GM23338 (cell line): ENCODE results near the gene HEXA.

ENCODE experiments used
- EZH2 ChIP-seq: fragments of 200-600 bp; sonication (generic); IDR thresholded peaks from one replicate; pipeline ENCODE4 v1.8.0; 2017; ENCODE audit warnings: antibody characterized with exemption, mild to moderate bottlenecking, low read depth; ENCODE audit not compliant: unreplicated experiment
- EZH2phosphoT487 ChIP-seq: fragments of 200-600 bp; sonication (generic); IDR thresholded peaks from one replicate; pipeline ENCODE4 v1.8.1; 2018; ENCODE audit warnings: antibody characterized with exemption; ENCODE audit not compliant: unreplicated experiment
- JUNB ChIP-seq: IDR thresholded peaks from one replicate; pipeline ENCODE4 v1.6.1; 2016; ENCODE audit warnings: antibody characterized with exemption; ENCODE audit not compliant: unreplicated experiment
- POLR2AphosphoS5 ChIP-seq: IDR thresholded peaks from 2 replicates; pipeline ENCODE4 v1.6.1; 2016; ENCODE audit warnings: antibody characterized with exemption, low read depth
- STAT1 ChIP-seq: IDR thresholded peaks from one replicate; pipeline ENCODE4 v1.6.1; 2016; ENCODE audit warnings: antibody characterized with exemption; ENCODE audit not compliant: unreplicated experiment
- ZNF114 ChIP-seq: fragments of 250-450 bp; sonication (Bioruptor Pico); IDR thresholded peaks from 2 replicates; pipeline ENCODE4 v1.5.0; 2020; ENCODE audit warnings: mild to moderate bottlenecking, moderate library complexity
- TF ChIP-seq, protein P1 (sequence below), 2 experiments: fragments of 200-600 bp in 1 of 2; sonication (generic) in 1 of 2; conservative IDR thresholded peaks; 2 replicates each; pipeline versions ENCODE4 v1.5.1 to v1.6.1; 2016 to 2017; ENCODE audit warnings: antibody characterized with exemption in 2 of 2, low read depth in 2 of 2, mild to moderate bottlenecking in 2 of 2, moderate library complexity in 1 of 2
- TF ChIP-seq, protein P2 (sequence below): IDR thresholded peaks from one replicate; pipeline ENCODE4 v1.6.1; 2018; ENCODE audit warnings: antibody characterized with exemption; ENCODE audit not compliant: unreplicated experiment
- TF ChIP-seq, protein P3 (sequence below): IDR thresholded peaks from 2 replicates; pipeline ENCODE4 v1.6.1; 2016; ENCODE audit warnings: antibody characterized with exemption
- TF ChIP-seq, protein P4 (sequence below): fragments of 250-450 bp; sonication (Bioruptor Pico); IDR thresholded peaks from 2 replicates; pipeline ENCODE4 v1.5.0; 2020; ENCODE audit warnings: mild to moderate bottlenecking, moderate library complexity

DNA sequence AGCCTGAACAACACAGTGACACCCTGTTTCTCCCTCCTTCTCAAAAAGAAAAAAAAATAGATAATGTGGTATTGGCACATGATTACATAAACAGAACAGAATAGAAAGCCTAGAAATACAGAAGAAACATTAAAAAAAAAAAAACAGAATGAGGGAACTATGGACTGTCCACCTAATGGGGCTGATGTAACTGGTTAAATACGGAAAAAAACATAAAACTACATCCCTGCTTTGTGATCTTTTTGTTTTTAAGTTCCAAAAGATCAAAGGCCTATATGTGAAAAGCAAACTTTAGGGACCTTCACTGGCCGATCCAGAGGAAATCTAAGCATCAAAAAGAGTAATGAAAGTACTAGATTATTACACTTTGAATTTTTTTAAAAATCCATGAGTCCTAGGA, 39.5 kb upstream of the HEXA start:
- no peak for TF ChIP-seq EZH2phosphoT487
- TF ChIP-seq, protein P1, sequence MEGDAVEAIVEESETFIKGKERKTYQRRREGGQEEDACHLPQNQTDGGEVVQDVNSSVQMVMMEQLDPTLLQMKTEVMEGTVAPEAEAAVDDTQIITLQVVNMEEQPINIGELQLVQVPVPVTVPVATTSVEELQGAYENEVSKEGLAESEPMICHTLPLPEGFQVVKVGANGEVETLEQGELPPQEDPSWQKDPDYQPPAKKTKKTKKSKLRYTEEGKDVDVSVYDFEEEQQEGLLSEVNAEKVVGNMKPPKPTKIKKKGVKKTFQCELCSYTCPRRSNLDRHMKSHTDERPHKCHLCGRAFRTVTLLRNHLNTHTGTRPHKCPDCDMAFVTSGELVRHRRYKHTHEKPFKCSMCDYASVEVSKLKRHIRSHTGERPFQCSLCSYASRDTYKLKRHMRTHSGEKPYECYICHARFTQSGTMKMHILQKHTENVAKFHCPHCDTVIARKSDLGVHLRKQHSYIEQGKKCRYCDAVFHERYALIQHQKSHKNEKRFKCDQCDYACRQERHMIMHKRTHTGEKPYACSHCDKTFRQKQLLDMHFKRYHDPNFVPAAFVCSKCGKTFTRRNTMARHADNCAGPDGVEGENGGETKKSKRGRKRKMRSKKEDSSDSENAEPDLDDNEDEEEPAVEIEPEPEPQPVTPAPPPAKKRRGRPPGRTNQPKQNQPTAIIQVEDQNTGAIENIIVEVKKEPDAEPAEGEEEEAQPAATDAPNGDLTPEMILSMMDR (conservative IDR thresholded peaks at IDR 0.05; ENCODE audit: low read depth in 2 of 2): no peak
- TF ChIP-seq EZH2: no peak
- TF ChIP-seq, protein P2, sequence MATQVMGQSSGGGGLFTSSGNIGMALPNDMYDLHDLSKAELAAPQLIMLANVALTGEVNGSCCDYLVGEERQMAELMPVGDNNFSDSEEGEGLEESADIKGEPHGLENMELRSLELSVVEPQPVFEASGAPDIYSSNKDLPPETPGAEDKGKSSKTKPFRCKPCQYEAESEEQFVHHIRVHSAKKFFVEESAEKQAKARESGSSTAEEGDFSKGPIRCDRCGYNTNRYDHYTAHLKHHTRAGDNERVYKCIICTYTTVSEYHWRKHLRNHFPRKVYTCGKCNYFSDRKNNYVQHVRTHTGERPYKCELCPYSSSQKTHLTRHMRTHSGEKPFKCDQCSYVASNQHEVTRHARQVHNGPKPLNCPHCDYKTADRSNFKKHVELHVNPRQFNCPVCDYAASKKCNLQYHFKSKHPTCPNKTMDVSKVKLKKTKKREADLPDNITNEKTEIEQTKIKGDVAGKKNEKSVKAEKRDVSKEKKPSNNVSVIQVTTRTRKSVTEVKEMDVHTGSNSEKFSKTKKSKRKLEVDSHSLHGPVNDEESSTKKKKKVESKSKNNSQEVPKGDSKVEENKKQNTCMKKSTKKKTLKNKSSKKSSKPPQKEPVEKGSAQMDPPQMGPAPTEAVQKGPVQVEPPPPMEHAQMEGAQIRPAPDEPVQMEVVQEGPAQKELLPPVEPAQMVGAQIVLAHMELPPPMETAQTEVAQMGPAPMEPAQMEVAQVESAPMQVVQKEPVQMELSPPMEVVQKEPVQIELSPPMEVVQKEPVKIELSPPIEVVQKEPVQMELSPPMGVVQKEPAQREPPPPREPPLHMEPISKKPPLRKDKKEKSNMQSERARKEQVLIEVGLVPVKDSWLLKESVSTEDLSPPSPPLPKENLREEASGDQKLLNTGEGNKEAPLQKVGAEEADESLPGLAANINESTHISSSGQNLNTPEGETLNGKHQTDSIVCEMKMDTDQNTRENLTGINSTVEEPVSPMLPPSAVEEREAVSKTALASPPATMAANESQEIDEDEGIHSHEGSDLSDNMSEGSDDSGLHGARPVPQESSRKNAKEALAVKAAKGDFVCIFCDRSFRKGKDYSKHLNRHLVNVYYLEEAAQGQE: no peak
- TF ChIP-seq JUNB: no peak
- no peak for TF ChIP-seq POLR2AphosphoS5
- TF ChIP-seq STAT1: no peak
- TF ChIP-seq, protein P3, sequence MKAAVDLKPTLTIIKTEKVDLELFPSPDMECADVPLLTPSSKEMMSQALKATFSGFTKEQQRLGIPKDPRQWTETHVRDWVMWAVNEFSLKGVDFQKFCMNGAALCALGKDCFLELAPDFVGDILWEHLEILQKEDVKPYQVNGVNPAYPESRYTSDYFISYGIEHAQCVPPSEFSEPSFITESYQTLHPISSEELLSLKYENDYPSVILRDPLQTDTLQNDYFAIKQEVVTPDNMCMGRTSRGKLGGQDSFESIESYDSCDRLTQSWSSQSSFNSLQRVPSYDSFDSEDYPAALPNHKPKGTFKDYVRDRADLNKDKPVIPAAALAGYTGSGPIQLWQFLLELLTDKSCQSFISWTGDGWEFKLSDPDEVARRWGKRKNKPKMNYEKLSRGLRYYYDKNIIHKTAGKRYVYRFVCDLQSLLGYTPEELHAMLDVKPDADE: no peak
- no peak for TF ChIP-seq ZNF114 (CRISPR knock-in tag)
- TF ChIP-seq, protein P4, sequence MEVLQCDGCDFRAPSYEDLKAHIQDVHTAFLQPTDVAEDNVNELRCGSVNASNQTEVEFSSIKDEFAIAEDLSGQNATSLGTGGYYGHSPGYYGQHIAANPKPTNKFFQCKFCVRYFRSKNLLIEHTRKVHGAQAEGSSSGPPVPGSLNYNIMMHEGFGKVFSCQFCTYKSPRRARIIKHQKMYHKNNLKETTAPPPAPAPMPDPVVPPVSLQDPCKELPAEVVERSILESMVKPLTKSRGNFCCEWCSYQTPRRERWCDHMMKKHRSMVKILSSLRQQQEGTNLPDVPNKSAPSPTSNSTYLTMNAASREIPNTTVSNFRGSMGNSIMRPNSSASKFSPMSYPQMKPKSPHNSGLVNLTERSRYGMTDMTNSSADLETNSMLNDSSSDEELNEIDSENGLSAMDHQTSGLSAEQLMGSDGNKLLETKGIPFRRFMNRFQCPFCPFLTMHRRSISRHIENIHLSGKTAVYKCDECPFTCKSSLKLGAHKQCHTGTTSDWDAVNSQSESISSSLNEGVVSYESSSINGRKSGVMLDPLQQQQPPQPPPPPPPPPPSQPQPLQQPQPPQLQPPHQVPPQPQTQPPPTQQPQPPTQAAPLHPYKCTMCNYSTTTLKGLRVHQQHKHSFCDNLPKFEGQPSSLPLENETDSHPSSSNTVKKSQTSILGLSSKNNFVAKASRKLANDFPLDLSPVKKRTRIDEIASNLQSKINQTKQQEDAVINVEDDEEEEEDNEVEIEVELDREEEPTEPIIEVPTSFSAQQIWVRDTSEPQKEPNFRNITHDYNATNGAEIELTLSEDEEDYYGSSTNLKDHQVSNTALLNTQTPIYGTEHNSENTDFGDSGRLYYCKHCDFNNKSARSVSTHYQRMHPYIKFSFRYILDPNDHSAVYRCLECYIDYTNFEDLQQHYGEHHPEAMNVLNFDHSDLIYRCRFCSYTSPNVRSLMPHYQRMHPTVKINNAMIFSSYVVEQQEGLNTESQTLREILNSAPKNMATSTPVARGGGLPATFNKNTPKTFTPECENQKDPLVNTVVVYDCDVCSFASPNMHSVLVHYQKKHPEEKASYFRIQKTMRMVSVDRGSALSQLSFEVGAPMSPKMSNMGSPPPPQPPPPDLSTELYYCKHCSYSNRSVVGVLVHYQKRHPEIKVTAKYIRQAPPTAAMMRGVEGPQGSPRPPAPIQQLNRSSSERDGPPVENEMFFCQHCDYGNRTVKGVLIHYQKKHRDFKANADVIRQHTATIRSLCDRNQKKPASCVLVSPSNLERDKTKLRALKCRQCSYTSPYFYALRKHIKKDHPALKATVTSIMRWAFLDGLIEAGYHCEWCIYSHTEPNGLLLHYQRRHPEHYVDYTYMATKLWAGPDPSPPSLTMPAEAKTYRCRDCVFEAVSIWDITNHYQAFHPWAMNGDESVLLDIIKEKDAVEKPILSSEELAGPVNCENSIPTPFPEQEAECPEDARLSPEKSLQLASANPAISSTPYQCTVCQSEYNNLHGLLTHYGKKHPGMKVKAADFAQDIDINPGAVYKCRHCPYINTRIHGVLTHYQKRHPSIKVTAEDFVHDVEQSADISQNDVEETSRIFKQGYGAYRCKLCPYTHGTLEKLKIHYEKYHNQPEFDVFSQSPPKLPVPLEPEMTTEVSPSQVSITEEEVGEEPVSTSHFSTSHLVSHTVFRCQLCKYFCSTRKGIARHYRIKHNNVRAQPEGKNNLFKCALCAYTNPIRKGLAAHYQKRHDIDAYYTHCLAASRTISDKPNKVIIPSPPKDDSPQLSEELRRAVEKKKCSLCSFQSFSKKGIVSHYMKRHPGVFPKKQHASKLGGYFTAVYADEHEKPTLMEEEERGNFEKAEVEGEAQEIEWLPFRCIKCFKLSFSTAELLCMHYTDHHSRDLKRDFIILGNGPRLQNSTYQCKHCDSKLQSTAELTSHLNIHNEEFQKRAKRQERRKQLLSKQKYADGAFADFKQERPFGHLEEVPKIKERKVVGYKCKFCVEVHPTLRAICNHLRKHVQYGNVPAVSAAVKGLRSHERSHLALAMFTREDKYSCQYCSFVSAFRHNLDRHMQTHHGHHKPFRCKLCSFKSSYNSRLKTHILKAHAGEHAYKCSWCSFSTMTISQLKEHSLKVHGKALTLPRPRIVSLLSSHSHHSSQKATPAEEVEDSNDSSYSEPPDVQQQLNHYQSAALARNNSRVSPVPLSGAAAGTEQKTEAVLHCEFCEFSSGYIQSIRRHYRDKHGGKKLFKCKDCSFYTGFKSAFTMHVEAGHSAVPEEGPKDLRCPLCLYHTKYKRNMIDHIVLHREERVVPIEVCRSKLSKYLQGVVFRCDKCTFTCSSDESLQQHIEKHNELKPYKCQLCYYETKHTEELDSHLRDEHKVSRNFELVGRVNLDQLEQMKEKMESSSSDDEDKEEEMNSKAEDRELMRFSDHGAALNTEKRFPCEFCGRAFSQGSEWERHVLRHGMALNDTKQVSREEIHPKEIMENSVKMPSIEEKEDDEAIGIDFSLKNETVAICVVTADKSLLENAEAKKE: no peak
